PFSK-1 (cell line): ENCODE data around the gene GABRQ. TPM values are rescaled to one million over a fixed set of nuclear protein-coding genes. Genes with fewer than 3 reads are reported as not detected.

Experiments used
- FOXP2 ChIP-seq: optimal IDR thresholded peaks from 2 replicates; pipeline ENCODE3; 2011; ENCODE audit warnings: borderline replicate concordance, control low read depth, inconsistent platforms; ENCODE audit not compliant: insufficient read depth; ENCODE audit errors: extremely low read length, extremely low read depth
- POLR2AphosphoS5 ChIP-seq: IDR thresholded peaks from 2 replicates; pipeline ENCODE4 v1.6.1; 2012; ENCODE audit warnings: low read depth, mild to moderate bottlenecking, control low read depth, low read length, moderate library complexity
- REST ChIP-seq, 2 experiments: IDR thresholded peaks; 2 replicates each; pipeline versions ENCODE4 v1.6.1 to v1.8.0; 2011 to 2012; ENCODE audit warnings: low read depth in 2 of 2, low read length in 2 of 2, control low read depth in 1 of 2, inconsistent platforms in 1 of 2, mild to moderate bottlenecking in 1 of 2, moderate library complexity in 1 of 2; ENCODE audit not compliant: insufficient read depth in 1 of 2
- SIN3A ChIP-seq: IDR thresholded peaks from 2 replicates; pipeline ENCODE4 v1.6.1; 2012; ENCODE audit warnings: mild to moderate bottlenecking, low read length, moderate library complexity, borderline replicate concordance; ENCODE audit not compliant: insufficient read depth
- TAF1 ChIP-seq: IDR thresholded peaks from 2 replicates; pipeline ENCODE4 v1.6.1; 2012; ENCODE audit warnings: low read length, control low read depth, borderline replicate concordance; ENCODE audit not compliant: insufficient read depth
- polyA plus RNA-seq: library from polyadenylated mRNA; unstranded; fragments of >200 nt; gene quantifications from one replicate; pipeline ENCODE4 v1.2.1, GENCODE V29; 2012; ENCODE audit warnings: low read depth, missing spikeins; ENCODE audit not compliant: insufficient read length

Gene GABRQ
- not detected for polyA plus RNA-seq

GRCh38 chrX:152637649-152638442, at the start of gene GABRQ:
Gene GABRQ (plus strand): TSS chrX:152637895. CDS start chrX:152638203, 308 bp downstream.
- no peak for TF ChIP-seq POLR2AphosphoS5
- no peak for TF ChIP-seq TAF1
- no peak for TF ChIP-seq REST (IDR thresholded peaks at IDR 0.05; ENCODE audit: insufficient read depth in 1 of 2, low read depth in 2 of 2, low read length in 2 of 2)
- TF ChIP-seq FOXP2 = no peak
- TF ChIP-seq SIN3A = no peak

GRCh38 chrX:152588206-152588605, 49.5 kb upstream of the GABRQ start:
- TF ChIP-seq SIN3A = no peak

GRCh38 chrX:152600853-152601633, 36.7 kb upstream of the GABRQ start:
- TF ChIP-seq TAF1 = no peak
- TF ChIP-seq POLR2AphosphoS5 = no peak
- TF ChIP-seq REST (IDR thresholded peaks at IDR 0.05; ENCODE audit: insufficient read depth in 1 of 2, low read depth in 2 of 2, low read length in 2 of 2) = no peak
- TF ChIP-seq SIN3A = no peak
- TF ChIP-seq FOXP2 = no peak

- TF ChIP-seq REST (IDR thresholded peaks at IDR 0.05; ENCODE audit: insufficient read depth in 1 of 2, low read depth in 2 of 2, low read length in 2 of 2) = no peak
- no peak for TF ChIP-seq TAF1
- TF ChIP-seq SIN3A = no peak
- TF ChIP-seq POLR2AphosphoS5 = no peak
- no peak for TF ChIP-seq FOXP2
Measured at GRCh38 chrX:152601848-152602616, 35.7 kb upstream of the GABRQ start.

GRCh38 chrX:152614791-152615190, 22.9 kb upstream of the GABRQ start:
- TF ChIP-seq REST (IDR thresholded peaks at IDR 0.05; ENCODE audit: insufficient read depth in 1 of 2, low read depth in 2 of 2, low read length in 2 of 2) = no peak
- no peak for TF ChIP-seq SIN3A
- no peak for TF ChIP-seq FOXP2
- no peak for TF ChIP-seq POLR2AphosphoS5
- no peak for TF ChIP-seq TAF1
